ENCODE data around the gene SPTBN1.

- TF ChIP-seq ISL1 (CRISPR knock-in tag; IDR thresholded peaks at IDR 0.05) (no peak), ZNF70 (CRISPR knock-in tag; IDR thresholded peaks at IDR 0.05) (no peak)
Measured at GRCh38 chr2:54579682-54580620, 123.8 kb downstream of the SPTBN1 start.
